ENCODE results near the gene ASMTL. TPM values are rescaled to one million over a fixed set of nuclear protein-coding genes. Genes with fewer than 3 reads are reported as not detected.

The ASMTL gene
- total and polyA plus RNA-seq, 2 experiments from 2014 or later = 15.7 to 36.2 TPM

- H3K9me2 ChIP-seq (ENCODE audit: insufficient read depth) = no peaks in the 10 kb centered on the region
Observed at GRCh38 chrX:1488745-1489144, 36.0 kb upstream of the ASMTL start.

GRCh38 chrX:1488141-1488540 is 35.4 kb upstream of the ASMTL start:
- no peak overlapping the region for H3K9ac ChIP-seq
- H3K9me2 ChIP-seq (ENCODE audit: insufficient read depth) = no peaks in the 10 kb centered on the region
- H3K27me3 ChIP-seq (replicated peaks; ENCODE audit: insufficient read depth) = no peaks in the 10 kb centered on the region
- in situ Hi-C loops (cut with MboI) = no loop called here
- DNase-seq = no peak
- no peaks in the 10 kb centered on the region for H4K20me1 ChIP-seq (ENCODE audit: insufficient read depth)
- H3K79me2 ChIP-seq (ENCODE audit: insufficient read depth) = no peaks in the 10 kb centered on the region
- no peaks in the 10 kb centered on the region for H3K4me1 ChIP-seq (ENCODE audit: insufficient read depth)
- H3K4me2 ChIP-seq (ENCODE audit: unreplicated experiment) = no peak overlapping the region
- TF ChIP-seq EZH2 (IDR thresholded peaks at IDR 0.05; ENCODE audit: insufficient read depth, poor library complexity, severe bottlenecking) = no peak
- no peak for TF ChIP-seq EZH2phosphoT487 (IDR thresholded peaks at IDR 0.05; ENCODE audit: insufficient read depth, low read depth)
- H3K4me3 ChIP-seq = no peak overlapping the region
- no peaks in the 10 kb centered on the region for H3K36me3 ChIP-seq (ENCODE audit: low read depth)
- no peaks in the 10 kb centered on the region for H3F3A ChIP-seq (ENCODE audit: insufficient read depth)
- no peak overlapping the region for H3K27ac ChIP-seq
- 39 to 41% methylated on average over 3 of the region's 3 CpGs for WGBS, 2 experiments (ENCODE audit: low coverage in 1 of 2, low lambda C conversion rate in 2 of 2, missing lambda C conversion rate in 2 of 2)
- no peaks in the 10 kb centered on the region for H3K9me3 ChIP-seq (ENCODE audit: low read depth)
- no peak overlapping the region for H2AFZ ChIP-seq

More at GRCh38 chrX:1488745-1489144, 36.0 kb upstream of the ASMTL start:
- no peaks in the 10 kb centered on the region for H3K79me2 ChIP-seq (ENCODE audit: insufficient read depth)
- no peak for TF ChIP-seq EZH2phosphoT487 (IDR thresholded peaks at IDR 0.05; ENCODE audit: insufficient read depth, low read depth)
- no peak for TF ChIP-seq EZH2 (IDR thresholded peaks at IDR 0.05; ENCODE audit: insufficient read depth, poor library complexity, severe bottlenecking)
- H3F3A ChIP-seq (ENCODE audit: insufficient read depth) = no peaks in the 10 kb centered on the region
- no peaks in the 10 kb centered on the region for H3K36me3 ChIP-seq (ENCODE audit: low read depth)
- no peak for DNase-seq
- no peak overlapping the region for H3K9ac ChIP-seq
- no peaks in the 10 kb centered on the region for H3K4me1 ChIP-seq (ENCODE audit: insufficient read depth)
- no peaks in the 10 kb centered on the region for H3K9me3 ChIP-seq (ENCODE audit: low read depth)
- no peak overlapping the region for H3K4me3 ChIP-seq
- H4K20me1 ChIP-seq (ENCODE audit: insufficient read depth) = no peaks in the 10 kb centered on the region
- H3K27me3 ChIP-seq (replicated peaks; ENCODE audit: insufficient read depth) = no peaks in the 10 kb centered on the region
- no peak overlapping the region for H3K4me2 ChIP-seq (ENCODE audit: unreplicated experiment)
- no peak overlapping the region for H3K27ac ChIP-seq
- in situ Hi-C loops (cut with MboI) = no loop called here
- 87 to 94% methylated on average over 1 of the region's 1 CpG for WGBS, 2 experiments (ENCODE audit: low coverage in 1 of 2, low lambda C conversion rate in 2 of 2, missing lambda C conversion rate in 2 of 2)
- H2AFZ ChIP-seq = no peak overlapping the region

- in situ Hi-C loops (cut with MboI) = no loop called here
- no peaks in the 10 kb centered on the region for H3K9me2 ChIP-seq (ENCODE audit: insufficient read depth)
Observed at GRCh38 chrX:1487401-1487800, 34.7 kb upstream of the ASMTL start.

GRCh38 chrX:1486749-1487361 is 34.1 kb upstream of the ASMTL start:
- DNase-seq = no peak
- Histone ChIP-seq H3K79me2 (ENCODE audit: insufficient read depth) (no peaks in the 10 kb centered on the region), H3K4me3 (no peak overlapping the region), H3K4me2 (ENCODE audit: unreplicated experiment) (no peak overlapping the region), H3K9me3 (ENCODE audit: low read depth) (no peaks in the 10 kb centered on the region), H2AFZ (no peak overlapping the region), H3K9me2 (ENCODE audit: insufficient read depth) (no peaks in the 10 kb centered on the region), H3K27me3 (replicated peaks; ENCODE audit: insufficient read depth) (no peaks in the 10 kb centered on the region), H3F3A (ENCODE audit: insufficient read depth) (no peaks in the 10 kb centered on the region), H3K36me3 (ENCODE audit: low read depth) (no peaks in the 10 kb centered on the region), H3K9ac (no peak overlapping the region), H3K4me1 (ENCODE audit: insufficient read depth) (no peaks in the 10 kb centered on the region), H3K27ac (no peak overlapping the region), H4K20me1 (ENCODE audit: insufficient read depth) (no peaks in the 10 kb centered on the region)
- TF ChIP-seq EZH2phosphoT487 (IDR thresholded peaks at IDR 0.05; ENCODE audit: insufficient read depth, low read depth) (no peak), EZH2 (IDR thresholded peaks at IDR 0.05; ENCODE audit: insufficient read depth, poor library complexity, severe bottlenecking) (no peak)
- WGBS, 2 experiments (ENCODE audit: low coverage in 1 of 2, low lambda C conversion rate in 2 of 2, missing lambda C conversion rate in 2 of 2) = 44 to 47% methylated on average over 18 of the region's 18 CpGs
- in situ Hi-C loops (cut with MboI) = no loop called here

More at GRCh38 chrX:1487401-1487800, 34.7 kb upstream of the ASMTL start:
- WGBS, 2 experiments (ENCODE audit: low coverage in 1 of 2, low lambda C conversion rate in 2 of 2, missing lambda C conversion rate in 2 of 2) = 41 to 55% methylated on average over 5 of the region's 5 CpGs
- Histone ChIP-seq H3K4me2 (ENCODE audit: unreplicated experiment) (no peak overlapping the region), H3K27ac (no peak overlapping the region), H3K79me2 (ENCODE audit: insufficient read depth) (no peaks in the 10 kb centered on the region), H3K4me1 (ENCODE audit: insufficient read depth) (no peaks in the 10 kb centered on the region), H4K20me1 (ENCODE audit: insufficient read depth) (no peaks in the 10 kb centered on the region), H3F3A (ENCODE audit: insufficient read depth) (no peaks in the 10 kb centered on the region), H3K27me3 (replicated peaks; ENCODE audit: insufficient read depth) (no peaks in the 10 kb centered on the region), H2AFZ (no peak overlapping the region), H3K36me3 (ENCODE audit: low read depth) (no peaks in the 10 kb centered on the region), H3K9ac (no peak overlapping the region), H3K4me3 (no peak overlapping the region), H3K9me3 (ENCODE audit: low read depth) (no peaks in the 10 kb centered on the region)
- no peak for TF ChIP-seq EZH2phosphoT487 (IDR thresholded peaks at IDR 0.05; ENCODE audit: insufficient read depth, low read depth)
- no peak for TF ChIP-seq EZH2 (IDR thresholded peaks at IDR 0.05; ENCODE audit: insufficient read depth, poor library complexity, severe bottlenecking)
- no peak for DNase-seq
